ENCODE measurements around the gene CRAMP1.
A peak's percentile ranks its signal among the peaks of the same experiment; 100 is the strongest.

The CRAMP1 gene

GRCh38 chr16:1613211-1613622, 1.1 kb downstream of the CRAMP1 start:
- no peak overlapping the region for H3K14ac ChIP-seq (ENCODE audit: low read length)
- WGBS, 2 donors (ENCODE audit: extremely low coverage in 2 of 2, insufficient read length in 2 of 2, insufficient replicate concordance in 1 of 2) = no CpG with 5 or more reads among the region's 20 CpGs
- peaks cover 0 to 11% (median 2%) of the 10 kb centered on the region in 3 experiments for H3K27me3 ChIP-seq (ENCODE audit: control insufficient read depth in 3 of 3, insufficient read depth in 3 of 3, low read depth in 1 of 3, low read length in 3 of 3)
- H3K36me3 ChIP-seq (replicated peaks in 1 of 2; ENCODE audit: control insufficient read depth in 2 of 2, insufficient read depth in 2 of 2, low read length in 2 of 2) = peaks cover 12 to 33% of the 10 kb centered on the region in 2 donors
- H2AK5ac ChIP-seq (ENCODE audit: low read depth, low read length) = no peak overlapping the region
- peak overlapping the region; percentile 68 to 97 for H3K4me3 ChIP-seq (ENCODE audit: low read length in 2 of 2)
- H3K9me3 ChIP-seq (replicated peaks in 1 of 2; ENCODE audit: control insufficient read depth in 2 of 2, insufficient read depth in 1 of 2, low read depth in 1 of 2, low read length in 2 of 2) = no peaks in the 10 kb centered on the region
- H3K79me1 ChIP-seq (ENCODE audit: low read depth, low read length) = peaks cover 16% of the 10 kb centered on the region
- peak overlapping the region; percentile 97 for H3K4me2 ChIP-seq (ENCODE audit: insufficient read depth, low read length, poor library complexity, severe bottlenecking)
- peak overlapping the region; percentile 32 for H3K9ac ChIP-seq (ENCODE audit: low read depth, low read length, poor library complexity)
- H2AFZ ChIP-seq (ENCODE audit: low read length) = no peak overlapping the region
- H2BK5ac ChIP-seq (ENCODE audit: low read length) = no peak overlapping the region
- no peak overlapping the region for H3K18ac ChIP-seq (ENCODE audit: low read length)
- H4K8ac ChIP-seq (ENCODE audit: low read depth, low read length) = no peak overlapping the region
- H3K27ac ChIP-seq (replicated peaks; ENCODE audit: low read length) = no peak overlapping the region
- no peak overlapping the region for H4K91ac ChIP-seq (ENCODE audit: low read depth, low read length, poor library complexity)
- no peak overlapping the region for H2BK120ac ChIP-seq (ENCODE audit: low read depth, low read length)
- no peak overlapping the region for H2BK12ac ChIP-seq (ENCODE audit: low read length)
- no peak overlapping the region for H2BK15ac ChIP-seq (ENCODE audit: low read length)
- no peak overlapping the region for H3K4ac ChIP-seq (ENCODE audit: low read length)
- H3K4me1 ChIP-seq (ENCODE audit: control insufficient read depth in 2 of 2, insufficient read depth in 1 of 2, low read depth in 1 of 2, low read length in 2 of 2) = peaks cover 16 to 18% of the 10 kb centered on the region in 2 donors
- H3K23ac ChIP-seq (ENCODE audit: low read depth, low read length, poor library complexity) = no peak overlapping the region
- no peak for DNase-seq (ENCODE audit: low spot score)

GRCh38 chr16:1613728-1614455, 1.7 kb downstream of the CRAMP1 start:
- peaks cover 16 to 18% of the 10 kb centered on the region in 2 donors for H3K4me1 ChIP-seq (ENCODE audit: control insufficient read depth in 2 of 2, insufficient read depth in 1 of 2, low read depth in 1 of 2, low read length in 2 of 2)
- H3K9me3 ChIP-seq (replicated peaks in 1 of 2; ENCODE audit: control insufficient read depth in 2 of 2, insufficient read depth in 1 of 2, low read depth in 1 of 2, low read length in 2 of 2) = no peaks in the 10 kb centered on the region
- no CpG with 5 or more reads among the region's 72 CpGs for WGBS, 2 donors (ENCODE audit: extremely low coverage in 2 of 2, insufficient read length in 2 of 2, insufficient replicate concordance in 1 of 2)
- peaks cover 0 to 11% (median 2%) of the 10 kb centered on the region in 3 experiments for H3K27me3 ChIP-seq (ENCODE audit: control insufficient read depth in 3 of 3, insufficient read depth in 3 of 3, low read depth in 1 of 3, low read length in 3 of 3)
- no peak overlapping the region for H2BK12ac ChIP-seq (ENCODE audit: low read length)
- no peak overlapping the region for H3K27ac ChIP-seq (replicated peaks; ENCODE audit: low read length)
- no peak overlapping the region for H2BK5ac ChIP-seq (ENCODE audit: low read length)
- peak; percentile 12 for DNase-seq (ENCODE audit: low spot score)
- no peak overlapping the region for H2BK15ac ChIP-seq (ENCODE audit: low read length)
- peaks cover 16% of the 10 kb centered on the region for H3K79me1 ChIP-seq (ENCODE audit: low read depth, low read length)
- no peak overlapping the region for H4K8ac ChIP-seq (ENCODE audit: low read depth, low read length)
- H3K9ac ChIP-seq (ENCODE audit: low read depth, low read length, poor library complexity) = no peak overlapping the region
- H3K4ac ChIP-seq (ENCODE audit: low read length) = no peak overlapping the region
- H4K91ac ChIP-seq (ENCODE audit: low read depth, low read length, poor library complexity) = no peak overlapping the region
- H2AK5ac ChIP-seq (ENCODE audit: low read depth, low read length) = no peak overlapping the region
- H3K4me3 ChIP-seq (ENCODE audit: low read length in 2 of 2) = peak overlapping the region; percentile 92 to 97
- H3K23ac ChIP-seq (ENCODE audit: low read depth, low read length, poor library complexity) = no peak overlapping the region
- H3K18ac ChIP-seq (ENCODE audit: low read length) = no peak overlapping the region
- H3K36me3 ChIP-seq (replicated peaks in 1 of 2; ENCODE audit: control insufficient read depth in 2 of 2, insufficient read depth in 2 of 2, low read length in 2 of 2) = peaks cover 15 to 35% of the 10 kb centered on the region in 2 donors
- no peak overlapping the region for H3K14ac ChIP-seq (ENCODE audit: low read length)
- peak overlapping the region; percentile 49 for H2AFZ ChIP-seq (ENCODE audit: low read length)
- H3K4me2 ChIP-seq (ENCODE audit: insufficient read depth, low read length, poor library complexity, severe bottlenecking) = peak overlapping the region; percentile 97
- H2BK120ac ChIP-seq (ENCODE audit: low read depth, low read length) = no peak overlapping the region

- no CpG with 5 or more reads among the region's 80 CpGs for WGBS, 2 donors (ENCODE audit: extremely low coverage in 2 of 2, insufficient read length in 2 of 2, insufficient replicate concordance in 1 of 2)
- H2BK15ac ChIP-seq (ENCODE audit: low read length) = no peak overlapping the region
- H2BK12ac ChIP-seq (ENCODE audit: low read length) = no peak overlapping the region
- H3K79me1 ChIP-seq (ENCODE audit: low read depth, low read length) = peaks cover 16% of the 10 kb centered on the region
- peak overlapping the region; percentile 90 for H3K18ac ChIP-seq (ENCODE audit: low read length)
- no peak overlapping the region for H4K91ac ChIP-seq (ENCODE audit: low read depth, low read length, poor library complexity)
- no peaks in the 10 kb centered on the region for H3K9me3 ChIP-seq (replicated peaks in 1 of 2; ENCODE audit: control insufficient read depth in 2 of 2, insufficient read depth in 1 of 2, low read depth in 1 of 2, low read length in 2 of 2)
- peak overlapping the region; percentile 71 for H3K23ac ChIP-seq (ENCODE audit: low read depth, low read length, poor library complexity)
- H3K36me3 ChIP-seq (replicated peaks in 1 of 2; ENCODE audit: control insufficient read depth in 2 of 2, insufficient read depth in 2 of 2, low read length in 2 of 2) = peaks cover 15 to 41% of the 10 kb centered on the region in 2 donors
- peak overlapping the region; percentile 85 for H3K9ac ChIP-seq (ENCODE audit: low read depth, low read length, poor library complexity)
- peak overlapping the region; percentile 97 for H3K4me2 ChIP-seq (ENCODE audit: insufficient read depth, low read length, poor library complexity, severe bottlenecking)
- H3K27me3 ChIP-seq (ENCODE audit: control insufficient read depth in 3 of 3, insufficient read depth in 3 of 3, low read depth in 1 of 3, low read length in 3 of 3) = peaks cover 0 to 11% (median 2%) of the 10 kb centered on the region in 3 experiments
- peak overlapping the region; percentile 89 for H3K4ac ChIP-seq (ENCODE audit: low read length)
- peak; percentile 18 for DNase-seq (ENCODE audit: low spot score)
- no peak overlapping the region for H3K27ac ChIP-seq (replicated peaks; ENCODE audit: low read length)
- peak overlapping the region; percentile 99 for H2AK5ac ChIP-seq (ENCODE audit: low read depth, low read length)
- peak overlapping the region; percentile 33 for H3K14ac ChIP-seq (ENCODE audit: low read length)
- no peak overlapping the region for H2BK120ac ChIP-seq (ENCODE audit: low read depth, low read length)
- peaks cover 12 to 13% of the 10 kb centered on the region in 2 donors for H3K4me1 ChIP-seq (ENCODE audit: control insufficient read depth in 2 of 2, insufficient read depth in 1 of 2, low read depth in 1 of 2, low read length in 2 of 2)
- H2AFZ ChIP-seq (ENCODE audit: low read length) = peak overlapping the region; percentile 84
- H2BK5ac ChIP-seq (ENCODE audit: low read length) = peak overlapping the region; percentile 62
- H3K4me3 ChIP-seq (ENCODE audit: low read length in 2 of 2) = peak overlapping the region; percentile 92 to 97
- no peak overlapping the region for H4K8ac ChIP-seq (ENCODE audit: low read depth, low read length)
Measured at GRCh38 chr16:1614456-1615102, 2.4 kb downstream of the CRAMP1 start.

GRCh38 chr16:1615761-1616160, 3.6 kb downstream of the CRAMP1 start:
- no peak overlapping the region for H2AFZ ChIP-seq (ENCODE audit: low read length)
- WGBS, 2 donors (ENCODE audit: extremely low coverage in 2 of 2, insufficient read length in 2 of 2, insufficient replicate concordance in 1 of 2) = no CpG with 5 or more reads among the region's 9 CpGs
- no peak overlapping the region for H3K4ac ChIP-seq (ENCODE audit: low read length)

More at GRCh38 chr16:1615761-1616160, 3.6 kb downstream of the CRAMP1 start:
- no peak overlapping the region for H2BK120ac ChIP-seq (ENCODE audit: low read depth, low read length)
- H3K9ac ChIP-seq (ENCODE audit: low read depth, low read length, poor library complexity) = no peak overlapping the region
- H3K23ac ChIP-seq (ENCODE audit: low read depth, low read length, poor library complexity) = no peak overlapping the region
- H3K9me3 ChIP-seq (replicated peaks in 1 of 2; ENCODE audit: control insufficient read depth in 2 of 2, insufficient read depth in 1 of 2, low read depth in 1 of 2, low read length in 2 of 2) = no peaks in the 10 kb centered on the region
- peaks cover 23 to 53% of the 10 kb centered on the region in 2 donors for H3K36me3 ChIP-seq (replicated peaks in 1 of 2; ENCODE audit: control insufficient read depth in 2 of 2, insufficient read depth in 2 of 2, low read length in 2 of 2)
- no peak overlapping the region for H2BK12ac ChIP-seq (ENCODE audit: low read length)
- H3K18ac ChIP-seq (ENCODE audit: low read length) = no peak overlapping the region
- H2AK5ac ChIP-seq (ENCODE audit: low read depth, low read length) = no peak overlapping the region
- peak overlapping the region in 1 of 2 donors; percentile 97 for H3K4me3 ChIP-seq (ENCODE audit: low read length in 2 of 2)
- H3K79me1 ChIP-seq (ENCODE audit: low read depth, low read length) = peaks cover 19% of the 10 kb centered on the region
- peaks cover 12% of the 10 kb centered on the region in 2 donors for H3K4me1 ChIP-seq (ENCODE audit: control insufficient read depth in 2 of 2, insufficient read depth in 1 of 2, low read depth in 1 of 2, low read length in 2 of 2)
- no peak overlapping the region for H2BK5ac ChIP-seq (ENCODE audit: low read length)
- no peak overlapping the region for H4K8ac ChIP-seq (ENCODE audit: low read depth, low read length)
- DNase-seq (ENCODE audit: low spot score) = no peak
- no peak overlapping the region for H3K27ac ChIP-seq (replicated peaks; ENCODE audit: low read length)
- H3K27me3 ChIP-seq (ENCODE audit: control insufficient read depth in 3 of 3, insufficient read depth in 3 of 3, low read depth in 1 of 3, low read length in 3 of 3) = peaks cover 0 to 11% (median 2%) of the 10 kb centered on the region in 3 experiments
- H2BK15ac ChIP-seq (ENCODE audit: low read length) = no peak overlapping the region
- no peak overlapping the region for H3K4me2 ChIP-seq (ENCODE audit: insufficient read depth, low read length, poor library complexity, severe bottlenecking)
- H4K91ac ChIP-seq (ENCODE audit: low read depth, low read length, poor library complexity) = no peak overlapping the region
- no peak overlapping the region for H3K14ac ChIP-seq (ENCODE audit: low read length)

Measured in neuronal stem cell (in vitro differentiated cells).